Astrocyte of the spinal cord (primary cell): ENCODE data around the gene OLFM2.

Experiments used
- DNase-seq: peaks from one replicate; pipeline ENCODE4 v3.0.0; 2011; ENCODE audit warnings: low read depth, low spot score
- H3K4me3 ChIP-seq: 2 replicates; pipeline ENCODE4 v1.5.1; 2011; ENCODE audit warnings: low read depth, mild to moderate bottlenecking, low read length, moderate library complexity
- in situ Hi-C: cut with HindIII; loops from 2 replicates; pipeline ENCODE4 v1.10.0; 2017; ENCODE audit warnings: low sequenced_read_pairs
- TF ChIP-seq, protein P1 (sequence below): IDR thresholded peaks from 2 replicates; pipeline ENCODE4 v1.5.1; 2012; ENCODE audit warnings: low read depth, mild to moderate bottlenecking, low read length, inconsistent platforms

OLFM2 gene

DNA sequence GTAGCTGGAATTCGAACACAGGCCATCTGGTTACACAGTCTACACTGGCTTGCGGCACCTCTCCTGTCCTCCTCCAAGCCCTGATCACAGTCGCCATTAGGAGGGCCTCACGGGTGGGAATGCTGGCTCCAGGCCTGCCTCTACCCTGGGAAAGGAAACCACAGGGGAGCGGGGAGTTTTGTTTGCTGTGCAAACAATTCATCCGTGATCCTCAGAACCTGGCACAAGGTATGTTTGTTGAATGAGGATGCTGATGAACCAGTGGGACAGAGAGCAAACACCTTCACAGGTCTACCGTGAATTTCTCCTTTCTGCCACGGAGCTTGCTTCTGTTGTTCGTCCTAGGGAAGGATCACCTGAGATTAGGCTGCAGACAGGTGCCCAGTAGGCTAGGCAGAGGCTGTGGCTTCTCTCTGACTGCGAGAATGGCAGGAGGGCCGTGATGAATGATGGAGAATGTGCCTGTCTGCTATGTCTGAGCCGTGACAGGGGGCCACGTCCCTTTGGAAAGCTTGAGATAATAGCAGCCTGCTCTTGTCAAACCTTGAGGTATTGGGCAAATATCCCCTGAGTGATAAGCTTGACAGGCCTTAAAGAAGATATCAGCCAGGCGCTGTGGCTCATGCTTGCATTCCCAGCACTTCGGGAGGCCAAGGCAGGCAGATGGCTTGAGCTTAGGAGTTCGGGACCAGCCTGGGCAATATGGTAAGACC, 64.5 kb downstream of the OLFM2 start:
- in situ Hi-C loops = no loop called here
- no peak for DNase-seq
- H3K4me3 ChIP-seq = no peak overlapping the region
- TF ChIP-seq, protein P1, sequence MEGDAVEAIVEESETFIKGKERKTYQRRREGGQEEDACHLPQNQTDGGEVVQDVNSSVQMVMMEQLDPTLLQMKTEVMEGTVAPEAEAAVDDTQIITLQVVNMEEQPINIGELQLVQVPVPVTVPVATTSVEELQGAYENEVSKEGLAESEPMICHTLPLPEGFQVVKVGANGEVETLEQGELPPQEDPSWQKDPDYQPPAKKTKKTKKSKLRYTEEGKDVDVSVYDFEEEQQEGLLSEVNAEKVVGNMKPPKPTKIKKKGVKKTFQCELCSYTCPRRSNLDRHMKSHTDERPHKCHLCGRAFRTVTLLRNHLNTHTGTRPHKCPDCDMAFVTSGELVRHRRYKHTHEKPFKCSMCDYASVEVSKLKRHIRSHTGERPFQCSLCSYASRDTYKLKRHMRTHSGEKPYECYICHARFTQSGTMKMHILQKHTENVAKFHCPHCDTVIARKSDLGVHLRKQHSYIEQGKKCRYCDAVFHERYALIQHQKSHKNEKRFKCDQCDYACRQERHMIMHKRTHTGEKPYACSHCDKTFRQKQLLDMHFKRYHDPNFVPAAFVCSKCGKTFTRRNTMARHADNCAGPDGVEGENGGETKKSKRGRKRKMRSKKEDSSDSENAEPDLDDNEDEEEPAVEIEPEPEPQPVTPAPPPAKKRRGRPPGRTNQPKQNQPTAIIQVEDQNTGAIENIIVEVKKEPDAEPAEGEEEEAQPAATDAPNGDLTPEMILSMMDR = no peak

DNA sequence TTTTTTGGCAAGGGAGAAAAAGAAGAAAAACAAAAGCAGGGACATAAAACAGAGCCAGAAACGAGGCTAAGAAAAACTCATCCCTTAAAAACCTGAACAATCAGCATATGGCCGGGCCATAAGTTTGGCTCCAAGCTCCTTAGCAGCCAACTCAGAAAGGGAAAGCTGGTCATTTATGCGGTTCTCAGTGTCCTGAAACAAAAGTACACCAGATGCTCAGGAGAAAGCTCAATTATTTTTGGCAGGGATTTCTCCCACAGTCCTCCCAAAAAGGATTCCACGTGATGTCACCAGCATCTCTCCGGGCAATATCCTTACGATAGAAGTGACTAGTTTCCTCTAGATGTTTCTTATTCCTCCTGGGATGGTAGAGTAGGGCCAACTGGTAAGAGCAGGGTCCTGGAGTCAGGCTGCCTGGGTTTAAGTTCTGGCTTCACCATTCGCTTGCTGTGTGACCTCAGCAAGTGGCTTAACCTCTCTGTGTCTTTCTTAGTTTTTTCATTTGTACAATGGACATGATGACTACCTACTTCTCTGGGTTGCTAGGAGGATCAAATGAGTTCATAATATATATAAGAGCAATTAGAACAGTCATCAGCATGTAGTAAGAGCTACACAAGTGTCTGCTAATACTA, 67.2 kb downstream of the OLFM2 start:
- in situ Hi-C loops = no loop called here
- no peak overlapping the region for H3K4me3 ChIP-seq
- TF ChIP-seq, protein P1 = no peak
- no peak for DNase-seq

DNA sequence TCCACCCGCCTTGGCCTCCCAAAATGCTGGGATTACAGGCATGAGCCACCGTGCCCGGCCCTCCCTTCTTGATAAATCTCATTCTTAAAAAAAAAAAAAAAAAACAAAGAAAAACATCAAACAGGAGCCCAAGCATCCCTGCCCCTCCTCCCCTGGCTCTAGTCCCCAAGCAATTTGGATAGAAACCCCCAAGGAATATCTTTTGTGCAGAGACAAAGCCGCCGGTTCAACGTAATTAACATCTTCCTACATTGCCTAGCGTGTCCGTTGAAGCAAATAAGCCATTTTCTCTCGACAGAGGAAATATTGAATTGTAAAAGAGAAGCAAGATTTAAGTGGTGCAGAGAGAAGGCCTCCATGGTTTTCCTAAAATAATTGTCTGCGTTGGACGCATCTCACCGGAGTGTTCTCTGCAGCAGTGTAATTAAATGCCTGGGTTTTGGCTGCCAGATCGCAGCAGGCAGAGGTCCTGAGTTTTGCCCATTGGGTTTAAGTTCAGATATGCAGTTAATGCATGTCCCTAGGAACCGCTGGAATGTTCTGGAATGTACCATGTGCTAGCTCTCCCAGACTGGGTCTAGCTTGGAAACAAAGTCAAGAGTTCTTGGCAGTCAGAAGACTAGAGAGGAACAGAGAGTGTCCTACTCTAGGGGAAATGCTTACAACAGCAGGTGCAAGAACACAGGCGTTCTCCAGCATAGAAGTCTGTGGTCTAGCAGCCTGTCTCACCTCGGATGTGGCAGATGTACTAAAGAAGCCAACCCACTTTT, 70.4 kb downstream of the OLFM2 start:
- H3K4me3 ChIP-seq = no peak overlapping the region
- in situ Hi-C loops = no loop called here

DNA sequence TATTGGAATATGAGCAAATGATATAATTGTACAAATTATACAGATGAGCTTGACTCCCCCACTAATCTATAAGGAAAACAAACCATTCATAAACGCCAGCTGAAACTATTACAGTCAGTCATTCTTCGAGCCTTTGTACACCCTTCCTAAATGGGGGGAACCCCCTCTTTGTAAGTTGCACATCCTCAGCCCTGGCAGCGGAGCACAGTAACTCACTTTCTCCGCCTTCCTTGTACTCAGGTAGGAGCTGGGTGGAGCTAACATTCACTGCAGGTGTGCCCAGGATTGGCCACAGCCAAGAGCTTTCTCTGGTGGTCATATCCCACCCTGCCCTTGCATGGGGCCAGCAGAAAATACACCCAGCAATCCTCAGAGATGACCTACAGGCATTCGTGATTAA, 72.6 kb downstream of the OLFM2 start:
- in situ Hi-C loops = no loop called here
- DNase-seq = no peak
- TF ChIP-seq, protein P1 = no peak
- no peak overlapping the region for H3K4me3 ChIP-seq

More for the DNA sequence above, 70.4 kb downstream of the OLFM2 start:
- TF ChIP-seq, protein P1 = no peak
- no peak for DNase-seq

DNA sequence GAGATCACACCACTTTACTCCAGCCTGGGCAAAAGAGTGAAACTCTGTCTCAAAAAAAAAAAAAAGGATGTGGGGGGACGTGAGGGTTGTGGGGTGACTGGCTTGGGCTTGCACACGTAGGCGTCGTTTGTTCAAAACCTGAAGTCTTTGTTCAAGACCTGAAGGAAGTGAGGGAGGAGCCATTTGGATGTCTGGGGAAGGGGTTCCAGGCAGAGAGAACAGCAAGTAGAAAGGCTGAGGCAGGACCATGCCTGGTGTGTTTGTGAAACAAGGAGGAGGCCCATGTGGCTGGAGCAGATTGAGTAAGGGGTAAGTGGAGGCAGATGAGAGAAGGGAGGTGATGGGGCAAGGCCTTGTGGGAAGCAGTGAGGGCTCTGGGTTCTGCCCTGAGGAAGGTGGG, 73.4 kb downstream of the OLFM2 start:
- in situ Hi-C loops = no loop called here
- no peak for DNase-seq
- TF ChIP-seq, protein P1 = no peak
- no peak overlapping the region for H3K4me3 ChIP-seq

DNA sequence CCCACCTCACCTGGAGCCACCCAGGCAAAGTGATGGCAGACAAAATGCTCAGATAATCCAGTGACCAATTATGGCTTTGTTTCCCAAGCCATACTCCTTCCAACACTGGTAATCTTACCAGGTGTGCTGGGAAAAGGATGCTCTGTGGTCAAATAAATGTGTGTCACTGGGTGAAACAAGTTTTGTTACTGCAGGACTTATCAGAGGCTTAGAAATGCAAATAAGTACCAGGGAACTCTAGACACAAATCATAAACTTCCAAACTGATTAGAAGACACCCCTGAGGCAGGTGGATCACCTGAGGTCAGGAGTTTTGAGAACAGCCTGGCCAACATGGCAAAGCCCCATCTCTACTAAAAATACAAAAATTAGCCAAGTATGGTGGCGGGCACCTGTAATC, 74.8 kb downstream of the OLFM2 start:
- no peak for DNase-seq
- H3K4me3 ChIP-seq = no peak overlapping the region
- TF ChIP-seq, protein P1 = no peak
- in situ Hi-C loops = no loop called here
